Stromal cell of bone marrow (primary cell): ENCODE measurements around the gene ERRFI1.
"Not testable (repeated sequence)": the region's sequence is repeated elsewhere in the genome, so short reads cannot be mapped to it uniquely, and the experiment has no call there.

ENCODE experiments used
- DNase-seq: peaks from one replicate; pipeline ENCODE4 v3.0.0-alpha.2; 2012; ENCODE audit warnings: low read depth

The ERRFI1 gene, protein sequence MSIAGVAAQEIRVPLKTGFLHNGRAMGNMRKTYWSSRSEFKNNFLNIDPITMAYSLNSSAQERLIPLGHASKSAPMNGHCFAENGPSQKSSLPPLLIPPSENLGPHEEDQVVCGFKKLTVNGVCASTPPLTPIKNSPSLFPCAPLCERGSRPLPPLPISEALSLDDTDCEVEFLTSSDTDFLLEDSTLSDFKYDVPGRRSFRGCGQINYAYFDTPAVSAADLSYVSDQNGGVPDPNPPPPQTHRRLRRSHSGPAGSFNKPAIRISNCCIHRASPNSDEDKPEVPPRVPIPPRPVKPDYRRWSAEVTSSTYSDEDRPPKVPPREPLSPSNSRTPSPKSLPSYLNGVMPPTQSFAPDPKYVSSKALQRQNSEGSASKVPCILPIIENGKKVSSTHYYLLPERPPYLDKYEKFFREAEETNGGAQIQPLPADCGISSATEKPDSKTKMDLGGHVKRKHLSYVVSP

GRCh38 chr1:8026153-8026975 is at the start of gene ERRFI1:
Gene ERRFI1, minus strand, starts transcription at chr1:8026309. Its CDS starts 10,690 bp downstream, at chr1:8015619.
- DNase-seq: peak; percentile 89

GRCh38 chr1:8075511-8076051 is 49.5 kb upstream of the ERRFI1 start:
- no peak for DNase-seq

DNA sequence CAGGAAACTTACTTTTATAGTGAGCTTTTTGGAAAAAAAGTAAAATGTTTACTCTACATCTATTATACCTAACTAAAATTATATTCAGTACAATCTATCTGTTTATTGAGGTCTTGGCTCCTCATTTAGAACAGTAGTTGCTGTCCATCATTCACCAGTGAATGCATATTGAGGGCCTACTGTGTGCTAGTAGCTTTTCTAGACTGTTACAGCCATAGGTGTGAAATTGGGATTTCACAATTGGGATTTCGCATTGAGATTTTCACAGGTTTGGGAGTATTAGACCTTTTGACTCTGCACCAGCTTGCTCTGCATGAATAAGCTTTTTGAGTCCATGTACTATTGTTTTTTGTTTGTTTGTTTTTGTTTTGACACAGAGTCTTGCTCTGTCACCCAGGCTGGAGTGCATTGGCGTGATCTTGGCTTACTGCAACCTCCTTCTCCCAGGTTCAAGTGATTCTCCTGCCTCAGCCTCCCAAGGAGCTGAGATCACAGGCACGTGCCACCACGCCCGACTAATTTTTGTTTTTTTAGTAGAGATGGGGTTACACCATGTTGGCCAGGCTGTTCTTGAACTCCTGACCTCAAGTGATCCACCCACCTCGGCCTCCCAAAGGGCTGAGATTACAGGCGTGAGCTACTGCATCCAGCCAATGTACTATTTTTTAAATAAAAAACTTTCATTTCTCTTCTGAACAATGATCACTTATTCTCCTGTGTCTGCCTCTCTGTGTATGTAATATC is 47.2 kb upstream of the ERRFI1 start:
- DNase-seq: no peak

DNA sequence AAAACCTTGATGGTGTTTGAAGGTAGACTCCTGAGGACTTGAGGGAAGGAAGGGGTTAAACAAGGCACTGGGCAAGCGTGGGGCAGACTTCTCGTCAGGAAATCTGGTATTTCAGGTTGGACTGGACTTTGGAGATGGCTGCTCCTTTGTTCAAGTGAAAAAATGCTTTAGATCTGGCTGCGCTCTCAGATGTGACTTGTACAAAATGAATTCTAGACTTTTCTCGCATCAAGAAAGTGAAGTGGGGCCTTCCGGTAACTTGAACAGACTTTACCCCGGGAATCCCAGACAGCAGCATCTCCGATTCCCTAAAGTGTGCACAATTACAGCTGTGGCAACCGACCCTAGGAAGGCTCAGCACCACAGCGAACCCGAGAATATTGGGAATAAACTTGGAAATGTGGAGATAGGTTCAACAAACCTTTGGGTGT is 44.3 kb upstream of the ERRFI1 start:
- no peak for DNase-seq

GRCh38 chr1:8069614-8070320 is 43.7 kb upstream of the ERRFI1 start:
- not testable (repeated sequence) for DNase-seq

DNA sequence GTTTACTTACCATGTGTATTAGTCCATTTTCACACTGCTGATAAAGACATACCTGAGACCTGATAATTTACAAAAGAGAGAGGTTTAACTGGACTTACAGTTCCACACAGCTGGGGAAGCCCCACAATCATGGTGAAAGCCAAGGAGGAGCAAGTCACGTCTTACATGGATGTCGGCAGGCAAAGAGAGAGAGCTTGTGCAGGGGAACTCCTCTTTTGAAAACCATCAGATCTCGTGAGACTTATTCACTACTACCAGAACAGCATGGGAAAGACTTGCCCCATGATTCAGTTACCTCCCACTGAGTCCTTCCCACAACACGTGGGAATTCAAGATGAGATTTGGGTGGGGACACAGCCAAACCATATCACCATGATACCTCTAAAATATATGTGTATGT is 39.3 kb upstream of the ERRFI1 start:
- DNase-seq: no peak

DNA sequence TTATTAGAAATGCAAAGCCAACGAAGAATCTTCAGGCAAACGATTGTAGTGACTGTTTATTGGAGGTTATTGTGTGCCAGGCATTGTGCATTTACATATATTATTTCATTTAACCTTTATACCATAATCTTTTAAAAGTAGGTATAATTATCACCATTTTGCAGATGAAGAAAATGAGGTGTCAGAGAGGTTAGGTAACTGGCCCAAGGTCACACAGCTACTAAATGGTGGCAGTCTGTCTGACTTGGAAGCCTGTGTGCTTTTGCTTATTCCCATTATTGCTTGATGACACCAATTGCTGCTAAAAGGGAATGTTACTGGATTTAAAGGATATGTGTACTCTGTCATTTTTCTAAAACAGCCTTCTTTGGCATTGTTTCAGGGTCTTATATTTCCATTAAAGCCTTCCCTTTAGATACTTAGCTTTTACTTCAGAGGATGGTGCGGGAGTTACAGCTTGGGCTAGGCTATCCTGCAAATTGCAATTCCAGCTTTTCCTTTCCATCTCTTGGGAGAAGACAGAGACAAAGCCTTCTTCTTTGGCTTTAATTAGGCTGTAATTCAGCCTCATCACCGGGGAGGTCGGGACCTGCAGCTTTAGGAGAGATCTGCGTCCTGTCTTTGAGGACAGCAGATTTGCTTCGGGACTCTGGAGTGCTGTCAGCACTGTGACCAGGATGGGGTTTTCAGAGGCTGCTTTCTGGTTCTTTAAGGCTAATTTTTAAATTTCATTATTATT is 37.4 kb upstream of the ERRFI1 start:
- DNase-seq: no peak

DNA sequence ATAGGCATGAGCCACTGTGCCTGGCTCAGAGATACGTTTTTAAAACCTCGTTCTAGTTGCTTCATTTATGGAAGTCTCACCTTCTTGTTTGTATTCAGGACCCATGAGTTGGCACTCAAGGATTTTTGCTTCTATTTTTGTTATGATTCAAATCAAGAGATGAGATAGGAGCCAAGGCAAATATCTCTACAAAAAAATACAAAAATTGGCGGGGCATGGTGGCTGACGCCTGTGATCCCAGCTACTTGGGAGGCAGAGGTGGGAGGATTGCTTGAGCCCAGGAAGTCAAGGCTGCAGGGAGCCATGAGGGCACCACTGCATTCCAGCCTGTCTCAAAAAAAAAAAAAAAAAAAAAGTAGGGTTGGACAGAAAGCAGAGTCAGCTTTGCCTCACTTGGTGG is 36.8 kb upstream of the ERRFI1 start:
- no peak for DNase-seq

- DNase-seq: no peak
Measured at GRCh38 chr1:8061673-8062386, 35.7 kb upstream of the ERRFI1 start.

DNA sequence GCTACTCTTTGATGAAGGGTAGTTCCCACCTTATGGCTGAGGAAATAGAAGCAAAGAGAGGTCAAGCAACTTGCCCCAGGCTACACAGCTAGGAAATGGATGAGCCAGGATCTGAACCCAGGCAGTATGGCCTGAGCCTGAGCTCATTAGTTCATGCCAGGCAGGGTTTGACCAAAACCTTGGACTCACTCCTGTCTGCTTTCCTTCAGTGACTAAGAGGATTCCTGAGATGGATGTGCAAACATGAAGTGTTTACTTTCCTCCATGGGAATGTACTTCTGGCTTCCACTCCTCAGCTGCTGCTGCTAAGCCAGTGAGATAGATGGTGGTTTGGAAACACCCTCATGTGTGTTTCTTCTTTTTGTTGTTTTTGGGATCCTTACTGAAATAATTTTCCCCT is 35.1 kb upstream of the ERRFI1 start:
- DNase-seq: peak; percentile 95

DNA sequence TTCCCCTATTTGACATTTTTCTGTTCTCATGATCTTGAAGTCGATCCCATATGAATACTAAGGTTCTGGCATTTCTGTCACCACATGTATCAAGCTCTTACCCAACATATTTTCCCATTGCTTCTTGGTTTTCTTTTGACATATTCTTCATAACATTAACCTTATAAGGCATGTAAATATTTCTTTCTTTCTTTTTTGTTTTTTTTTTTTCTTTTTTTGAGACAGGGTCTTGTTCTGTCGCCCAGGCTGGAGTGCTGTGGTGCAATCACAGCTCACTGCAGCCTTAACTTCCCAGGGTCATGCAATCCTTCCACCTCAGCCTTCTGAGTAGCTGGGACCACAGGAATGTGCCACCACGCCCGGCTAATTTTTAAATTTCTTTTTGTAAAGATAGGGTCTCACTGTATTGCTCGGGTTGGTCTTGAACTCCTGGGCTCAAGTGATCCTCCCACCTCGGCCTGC is 33.1 kb upstream of the ERRFI1 start:
- peak; percentile 54 for DNase-seq

DNA sequence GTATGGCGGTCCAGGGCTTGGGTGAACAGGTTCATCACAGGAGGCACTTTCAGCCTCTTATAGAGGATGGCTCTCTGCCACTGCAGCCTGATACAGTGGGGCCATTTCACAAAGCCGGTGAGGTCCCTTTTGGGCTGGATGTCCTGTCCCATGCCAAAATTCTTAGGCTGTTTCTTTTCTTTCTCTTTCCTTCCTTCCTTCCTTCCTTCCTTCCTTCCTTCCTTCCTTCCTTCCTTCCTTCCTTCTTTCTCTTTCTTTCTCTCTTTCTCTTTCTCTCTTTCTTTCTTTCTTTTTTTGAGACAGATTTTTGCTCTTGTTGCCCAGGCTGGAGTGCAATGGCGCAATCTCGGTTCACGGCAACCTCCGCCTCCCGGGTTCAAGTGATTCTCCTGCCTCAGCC is 31.7 kb upstream of the ERRFI1 start:
- not testable (repeated sequence) for DNase-seq

DNA sequence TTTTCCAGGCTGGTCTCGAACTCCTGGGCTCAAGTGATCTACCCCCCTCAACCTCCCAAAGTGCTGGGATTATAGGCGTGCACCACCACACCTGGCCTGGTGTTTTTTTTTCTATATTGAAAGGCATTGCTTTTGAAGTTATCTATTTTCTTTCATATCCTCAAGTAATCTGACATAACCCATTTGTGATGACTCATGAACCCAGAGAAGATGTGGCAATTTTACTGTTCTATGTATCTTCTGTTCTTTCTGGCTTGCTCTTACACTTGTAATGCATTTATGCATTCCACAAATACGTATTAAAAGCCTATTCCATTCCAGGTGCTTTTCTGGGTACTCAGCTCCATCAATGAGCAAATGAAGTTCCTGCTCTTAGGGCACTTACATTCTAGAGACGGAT is 29.9 kb upstream of the ERRFI1 start:
- DNase-seq: peak; percentile 58

- no peak for DNase-seq
Measured at GRCh38 chr1:8053878-8054567, 27.9 kb upstream of the ERRFI1 start.

DNA sequence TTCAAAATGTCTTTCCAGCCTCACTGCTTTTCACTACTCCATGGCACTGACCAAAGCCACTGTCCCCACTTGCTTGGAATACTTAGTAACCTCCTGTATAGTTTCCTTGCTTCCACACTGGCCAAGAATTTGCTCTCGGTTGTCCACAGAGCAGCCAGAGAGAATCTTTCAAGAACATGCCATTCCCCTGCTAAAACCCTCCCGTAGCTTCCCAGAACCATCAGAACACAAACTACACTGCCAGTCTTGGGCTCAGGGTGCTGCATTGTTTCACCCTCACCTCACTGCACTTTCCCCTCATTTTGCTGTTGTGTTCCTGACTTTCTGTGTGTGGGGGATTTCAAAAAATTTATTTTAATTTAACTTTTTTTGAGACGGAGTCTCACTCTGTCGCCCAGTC is 25.5 kb upstream of the ERRFI1 start:
- no peak for DNase-seq

DNA sequence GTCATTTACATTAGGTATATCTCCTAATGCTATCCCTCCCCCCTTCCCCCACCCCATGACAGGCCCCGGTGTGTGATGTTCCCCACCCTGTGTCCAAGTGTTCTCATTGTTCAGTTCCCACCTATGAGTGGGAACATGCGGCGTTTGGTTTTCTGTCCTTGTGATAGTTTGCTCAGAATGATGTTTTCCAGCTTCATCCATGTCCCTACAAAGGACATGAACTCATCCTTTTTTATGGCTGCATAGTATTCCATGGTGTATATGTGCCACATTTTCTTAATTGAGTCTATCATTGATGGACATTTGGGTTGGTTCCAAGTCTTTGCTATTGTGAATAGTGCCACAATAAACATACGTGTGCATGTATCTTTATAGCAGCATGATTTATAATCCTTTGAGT is 23.1 kb upstream of the ERRFI1 start:
- not testable (repeated sequence) for DNase-seq

DNA sequence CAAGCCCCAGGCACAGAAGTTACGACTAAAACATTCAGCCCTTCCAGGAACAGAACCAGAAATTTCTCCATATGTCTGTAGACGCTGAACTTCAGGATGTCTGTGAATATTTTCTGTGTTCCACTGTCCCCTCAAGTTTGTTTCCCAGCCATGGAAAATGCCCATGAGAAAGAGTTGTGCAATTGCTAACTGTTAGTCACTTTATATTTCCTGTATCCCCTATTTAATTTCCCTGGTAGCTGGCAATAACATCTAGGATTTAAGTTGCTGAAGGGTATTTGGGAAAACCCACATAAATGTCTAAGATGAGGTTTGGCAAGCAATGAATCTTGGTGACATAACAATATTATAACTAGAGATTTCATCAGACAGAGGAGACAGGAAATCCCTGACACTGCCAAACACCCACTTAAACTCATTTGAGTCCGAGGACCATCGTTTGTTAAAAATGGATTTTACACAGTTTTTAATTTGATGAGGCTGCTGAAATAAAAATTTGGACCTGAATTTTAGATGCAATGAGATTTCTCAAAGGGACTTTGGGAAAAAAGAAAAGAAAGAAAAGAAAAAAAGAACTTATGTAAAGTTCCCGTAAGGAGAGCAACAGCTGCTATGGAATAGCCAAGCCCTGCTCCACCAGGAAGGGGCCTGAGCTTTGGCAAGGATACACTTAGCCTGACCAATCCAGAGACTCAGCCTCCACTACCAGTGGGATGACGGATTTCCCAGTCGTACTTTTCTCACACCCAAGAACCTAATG is 21.8 kb upstream of the ERRFI1 start:
- DNase-seq: peak; percentile 84

- no peak for DNase-seq
Measured at GRCh38 chr1:8047112-8047511, 21.0 kb upstream of the ERRFI1 start.

DNA sequence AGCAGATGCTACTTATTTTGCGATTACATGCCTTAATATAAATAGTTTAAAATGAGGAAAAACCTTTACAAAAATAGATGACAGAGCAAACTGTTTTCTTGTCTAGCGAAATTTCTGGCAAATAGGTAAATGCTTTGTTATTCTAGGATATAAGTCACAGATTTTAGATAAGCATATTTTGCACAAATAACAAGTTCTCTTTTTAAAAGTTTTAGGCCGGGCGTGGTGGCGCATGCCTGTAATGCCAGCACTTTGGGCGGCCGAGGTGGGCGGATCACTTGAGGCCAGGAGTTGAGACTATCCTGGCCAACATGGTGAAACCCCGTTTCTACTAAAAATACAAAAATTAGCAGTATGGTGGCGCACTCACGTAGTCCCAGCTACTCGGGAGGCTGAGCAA is 20.3 kb upstream of the ERRFI1 start:
- DNase-seq: no peak
